Stimulated activated CD8-positive, alpha-beta memory T cell treated with anti-CD3 and anti-CD28 coated beads, Interleukin-2, amount 100 ng/mL, for 48 hours (primary cell): ENCODE results near the gene PROX1.

Experiments
- DNase-seq, 2 donors: peaks; one replicate each; pipeline ENCODE4 v3.0.0-alpha.2; 2020; ENCODE audit warnings: low read depth in 2 of 2

Gene PROX1

GRCh38 chr1:213999732-214000131, 12.0 kb downstream of the PROX1 start:
- DNase-seq, result no peak

- no peak for DNase-seq
Observed at GRCh38 chr1:214002060-214002459, 14.3 kb downstream of the PROX1 start.

- DNase-seq, result no peak
Observed at GRCh38 chr1:214002472-214002871, 14.7 kb downstream of the PROX1 start.

- DNase-seq, result no peak
Observed at GRCh38 chr1:214003233-214003632, 15.5 kb downstream of the PROX1 start.

GRCh38 chr1:214004014-214004413, 16.2 kb downstream of the PROX1 start:
- DNase-seq, result no peak

GRCh38 chr1:214004795-214005194, 17.0 kb downstream of the PROX1 start:
- DNase-seq, result no peak

GRCh38 chr1:214005708-214006107, 17.9 kb downstream of the PROX1 start:
- DNase-seq, result no peak

- DNase-seq, result no peak
Observed at GRCh38 chr1:214006845-214007244, 19.1 kb downstream of the PROX1 start.

- no peak for DNase-seq
Observed at GRCh38 chr1:214008347-214008746, 20.6 kb downstream of the PROX1 start.

- DNase-seq, result no peak
Observed at GRCh38 chr1:214008791-214009422, 21.1 kb downstream of the PROX1 start.

- no peak for DNase-seq
Observed at GRCh38 chr1:214009423-214010196, 21.8 kb downstream of the PROX1 start.

- no peak for DNase-seq
Observed at GRCh38 chr1:214010197-214010573, 22.4 kb downstream of the PROX1 start.

- DNase-seq, result no peak
Observed at GRCh38 chr1:214010717-214011116, 22.9 kb downstream of the PROX1 start.

GRCh38 chr1:214012418-214012817, 24.6 kb downstream of the PROX1 start:
- DNase-seq, result no peak

- DNase-seq, result no peak
Observed at GRCh38 chr1:214013614-214014377, 26.0 kb downstream of the PROX1 start.

- no peak for DNase-seq
Observed at GRCh38 chr1:214014730-214015129, 27.0 kb downstream of the PROX1 start.

GRCh38 chr1:214017191-214017982, 29.6 kb downstream of the PROX1 start:
- no peak for DNase-seq

GRCh38 chr1:214018386-214019268, 30.9 kb downstream of the PROX1 start:
- DNase-seq, result no peak

- DNase-seq, result no peak
Observed at GRCh38 chr1:214019499-214019898, 31.7 kb downstream of the PROX1 start.

- DNase-seq, result no peak
Observed at GRCh38 chr1:214021321-214021720, 33.5 kb downstream of the PROX1 start.

GRCh38 chr1:214022229-214022791, 34.5 kb downstream of the PROX1 start:
- no peak for DNase-seq
